Suprapubic skin (tissue), 4 donors: ENCODE measurements around the gene SLC34A3. TPM values are rescaled to one million over a fixed set of nuclear protein-coding genes. Genes with fewer than 3 reads are reported as not detected.

ENCODE experiments used
- DNase-seq, 2 donors: peaks; one replicate each; pipeline ENCODE4 v3.0.0-alpha.2; 2019; ENCODE audit warnings: low spot score in 2 of 2
- H3K27ac ChIP-seq: fragments of 200-600 bp; sonication (generic); one replicate; pipeline ENCODE4 v1.5.1; 2019
- H3K27me3 ChIP-seq: fragments of 200-600 bp; sonication (generic); one replicate; pipeline ENCODE4 v1.5.1; 2019
- H3K36me3 ChIP-seq: fragments of 200-600 bp; sonication (generic); one replicate; pipeline ENCODE4 v1.5.1; 2019
- H3K4me1 ChIP-seq: fragments of 200-600 bp; sonication (generic); one replicate; pipeline ENCODE4 v1.5.1; 2019
- H3K4me3 ChIP-seq: fragments of 200-600 bp; sonication (generic); one replicate; pipeline ENCODE4 v1.5.1; 2019; ENCODE audit warnings: mild to moderate bottlenecking
- H3K9me3 ChIP-seq: fragments of 200-600 bp; sonication (generic); one replicate; pipeline ENCODE4 v1.5.1; 2019
- CTCF ChIP-seq, 2 donors: fragments of 200-600 bp in 1 of 2; fragments of 450-650 bp in 1 of 2; sonication (generic) in 1 of 2; IDR thresholded peaks; one replicate each; pipeline ENCODE4 v1.5.1; 2016 to 2019; ENCODE audit warnings: antibody characterized with exemption in 2 of 2, mild to moderate bottlenecking in 1 of 2, moderate library complexity in 1 of 2
- EP300 ChIP-seq: sonication (generic); formaldehyde crosslinking; IDR thresholded peaks from one replicate; pipeline ENCODE4 v1.6.1; 2017; ENCODE audit warnings: antibody characterized with exemption
- POLR2A ChIP-seq, 2 donors: fragments of 450-650 bp; IDR thresholded peaks; one replicate each; pipeline ENCODE4 v1.6.1; 2017; ENCODE audit warnings: antibody characterized with exemption in 2 of 2, mild to moderate bottlenecking in 2 of 2, moderate library complexity in 2 of 2
- POLR2AphosphoS5 ChIP-seq, 3 donors: sonication (generic); formaldehyde crosslinking; IDR thresholded peaks; one replicate each; pipeline ENCODE4 v1.6.1; 2017; ENCODE audit warnings: antibody characterized with exemption in 3 of 3
- whole genome bisulfite sequencing: methylation state at CpG from one replicate; pipeline ENCODE4 v1.1.5; 2018; 5-methylcytosine and 5-hydroxymethylcytosine counted together
- total RNA-seq, 4 donors: library from RNA; depleted of rRNA; stranded (reverse); fragments of >200 nt; gene quantifications; one replicate each; pipeline ENCODE4 v1.1.0, GENCODE V29; 2016

Gene SLC34A3
- total RNA-seq, 4 donors from 2014 or later = 0.34 TPM; not detected in 3

DNA sequence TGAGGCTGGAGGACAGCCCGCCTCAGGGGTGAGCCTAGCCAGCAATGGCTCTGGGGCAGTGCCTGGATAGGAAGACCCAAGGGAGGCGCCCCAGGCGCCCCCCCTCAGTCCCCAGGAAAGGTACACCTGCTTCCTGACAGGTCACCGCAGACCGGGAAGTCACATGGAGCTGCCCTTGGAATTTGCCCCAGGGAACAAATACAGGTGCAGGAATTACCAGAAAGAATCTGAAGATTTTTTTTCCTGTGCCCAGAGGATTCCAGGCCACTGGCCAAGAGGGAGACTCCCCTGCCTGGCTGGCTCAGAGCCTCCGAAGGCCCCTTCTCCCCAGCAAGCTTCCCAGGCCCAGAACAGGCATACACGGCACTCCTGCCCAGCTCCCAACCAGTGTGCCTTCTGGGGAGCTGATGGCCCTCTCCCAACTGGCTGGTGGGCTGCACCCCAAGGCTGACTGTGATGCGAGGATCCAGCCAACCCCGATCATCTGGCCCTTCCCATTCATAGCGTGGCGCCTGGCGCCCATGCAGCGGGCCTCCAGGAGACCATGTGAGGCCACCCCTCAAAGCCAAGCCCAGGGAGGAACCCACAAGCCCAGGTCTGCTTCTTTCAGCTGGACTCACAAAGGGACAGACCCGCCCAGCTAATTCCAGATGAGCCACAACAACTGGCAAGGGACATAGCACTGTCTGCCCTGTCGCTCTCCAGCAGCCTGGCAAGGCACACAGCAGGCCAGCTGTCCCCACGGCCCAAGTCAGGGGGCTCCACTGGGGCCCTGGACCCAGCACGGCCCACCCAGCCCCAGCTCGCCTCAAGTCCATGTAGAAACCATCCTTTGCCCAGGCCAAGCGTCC, 32.4 kb upstream of the SLC34A3 start:
- Histone ChIP-seq H3K36me3 (no peaks in the 10 kb centered on the region), H3K27ac (no peak overlapping the region), H3K4me1 (peaks cover 70% of the 10 kb centered on the region), H3K4me3 (peak overlapping the region; percentile 59), H3K27me3 (no peaks in the 10 kb centered on the region), H3K9me3 (no peaks in the 10 kb centered on the region)
- TF ChIP-seq POLR2AphosphoS5 (IDR thresholded peaks at IDR 0.05) (no peak), CTCF (IDR thresholded peaks at IDR 0.05) (no peak), EP300 (no peak), POLR2A (IDR thresholded peaks at IDR 0.05) (no peak)
- DNase-seq = no peak
- 53% methylated on average over 4 of the region's 19 CpGs for WGBS

- no peaks in the 10 kb centered on the region for H3K27me3 ChIP-seq
- TF ChIP-seq POLR2AphosphoS5 (IDR thresholded peaks at IDR 0.05) (no peak), CTCF (IDR thresholded peaks at IDR 0.05) (no peak), EP300 (no peak), POLR2A (IDR thresholded peaks at IDR 0.05) (no peak)
- H3K27ac ChIP-seq = no peak overlapping the region
- H3K36me3 ChIP-seq = no peaks in the 10 kb centered on the region
- DNase-seq = no peak
- no peaks in the 10 kb centered on the region for H3K9me3 ChIP-seq
- H3K4me3 ChIP-seq = peak overlapping the region; percentile 59
- WGBS = 70% methylated on average over 2 of the region's 11 CpGs
- peaks cover 76% of the 10 kb centered on the region for H3K4me1 ChIP-seq
Observed at GRCh38 chr9:137198902-137199283, 31.8 kb upstream of the SLC34A3 start.

- Histone ChIP-seq H3K36me3 (no peaks in the 10 kb centered on the region), H3K9me3 (no peaks in the 10 kb centered on the region), H3K4me1 (peaks cover 77% of the 10 kb centered on the region), H3K4me3 (peak overlapping the region; percentile 59), H3K27ac (no peak overlapping the region), H3K27me3 (no peaks in the 10 kb centered on the region)
- WGBS = no CpG with 5 or more reads among the region's 51 CpGs
- DNase-seq = no peak
- TF ChIP-seq CTCF (IDR thresholded peaks at IDR 0.05) = no peak
- no peak for TF ChIP-seq POLR2A (IDR thresholded peaks at IDR 0.05)
- TF ChIP-seq EP300 = no peak
- no peak for TF ChIP-seq POLR2AphosphoS5 (IDR thresholded peaks at IDR 0.05)
Observed at GRCh38 chr9:137199411-137200121, 31.1 kb upstream of the SLC34A3 start.

DNA sequence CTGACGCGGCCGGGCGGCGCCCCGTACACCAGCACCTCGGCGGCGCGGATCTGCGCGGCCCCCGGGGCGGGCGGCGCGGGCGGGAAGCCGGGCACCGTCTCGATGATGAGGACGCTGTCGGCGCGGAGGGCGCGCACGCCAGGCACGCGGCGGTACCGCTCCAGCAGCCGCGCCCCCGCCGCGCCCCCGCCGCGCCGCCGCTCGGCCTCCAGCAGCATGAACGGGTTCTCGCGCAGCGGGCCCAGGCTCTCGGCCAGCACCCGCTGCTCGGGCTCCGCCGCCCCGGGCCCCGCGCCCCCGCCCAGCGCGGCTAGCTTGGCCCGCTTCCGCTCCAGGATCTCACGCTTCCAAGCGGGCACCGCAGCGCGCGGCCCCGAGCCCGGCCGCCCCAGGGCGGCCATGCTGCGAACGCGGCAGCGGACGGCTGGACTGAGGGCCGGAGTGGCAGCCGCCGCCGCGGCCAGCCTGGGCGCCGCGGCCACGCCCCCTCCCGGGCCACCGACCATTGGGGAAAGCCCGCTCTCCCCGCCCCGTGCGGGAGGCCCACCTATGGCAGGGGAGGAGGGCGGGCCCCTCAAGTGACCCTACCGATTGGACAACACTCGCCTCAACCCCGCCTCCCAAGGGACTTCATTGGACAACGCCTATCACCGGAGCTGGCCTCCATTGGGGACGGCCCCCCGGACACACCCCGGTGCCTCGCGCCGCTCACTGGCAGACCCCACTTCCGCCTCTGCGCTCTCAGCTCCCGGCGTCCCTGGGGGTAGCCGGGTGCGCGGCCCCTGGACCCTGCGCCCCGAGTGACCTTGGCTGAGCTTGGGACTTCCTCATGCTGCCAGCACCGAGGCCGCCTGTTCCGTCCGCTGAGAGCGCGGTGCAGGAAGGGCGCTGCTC, 30.1 kb upstream of the SLC34A3 start, which contains the start of gene TPRN:
TSS of gene TPRN (minus strand) at position 431 of the 894 bp plus-strand sequence. CDS start at position 401, 30 bp downstream.
- Histone ChIP-seq H3K9me3 (no peaks in the 10 kb centered on the region), H3K4me1 (peaks cover 72% of the 10 kb centered on the region), H3K4me3 (peak within 1 kb of the TSS; percentile 59), H3K36me3 (no peaks in the 10 kb centered on the region), H3K27me3 (no peaks in the 10 kb centered on the region), H3K27ac (peak within 1 kb of the TSS; percentile 69)
- WGBS = 0% methylated on average over 2 of the region's 118 CpGs
- peak; percentile 100 for DNase-seq
- TF ChIP-seq EP300 (no peak), POLR2A (IDR thresholded peaks at IDR 0.05) (peak; percentile 66 to 75), POLR2AphosphoS5 (IDR thresholded peaks at IDR 0.05) (peak in 2 of 3 donors; percentile 49 to 75)

DNA sequence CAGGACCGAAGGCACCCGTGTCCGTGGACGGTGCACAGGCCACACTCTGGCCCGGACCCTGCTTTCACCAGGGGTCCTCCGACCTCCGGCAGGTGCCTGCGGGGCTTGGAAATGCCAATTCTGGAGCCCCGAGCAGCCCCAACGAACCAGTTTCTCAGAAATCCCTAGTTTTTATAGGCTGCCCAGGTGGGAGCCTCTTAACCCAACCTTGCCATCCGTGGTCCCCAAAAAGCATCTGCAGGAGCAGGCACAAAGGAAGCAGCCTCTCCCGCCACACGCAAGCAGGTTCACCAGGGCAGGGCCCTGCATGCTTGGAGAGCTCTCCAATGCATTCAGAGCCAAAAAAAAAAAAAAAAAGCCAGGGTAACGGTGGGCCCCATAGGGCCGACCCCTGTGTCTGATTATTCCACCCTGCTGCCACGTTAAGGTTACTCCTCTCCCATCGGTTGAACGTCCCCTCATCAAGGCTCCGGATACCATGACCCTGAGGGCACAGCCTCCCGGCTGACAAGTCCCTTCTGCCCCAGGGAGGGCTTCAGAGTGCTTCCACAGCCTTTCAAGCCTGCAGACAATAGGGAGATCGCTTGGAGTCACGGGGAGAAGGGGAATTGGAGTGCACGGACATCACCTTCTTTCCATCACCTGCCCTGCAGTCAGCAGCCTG, 29.4 kb upstream of the SLC34A3 start:
- TF ChIP-seq EP300 = no peak
- no peak for TF ChIP-seq POLR2A (IDR thresholded peaks at IDR 0.05)
- TF ChIP-seq CTCF (IDR thresholded peaks at IDR 0.05) = no peak
- no peak for TF ChIP-seq POLR2AphosphoS5 (IDR thresholded peaks at IDR 0.05)
- 15% methylated on average over 17 of the region's 23 CpGs for WGBS
- no peak for DNase-seq
- Histone ChIP-seq H3K4me3 (peak overlapping the region; percentile 59), H3K4me1 (peaks cover 72% of the 10 kb centered on the region), H3K36me3 (no peaks in the 10 kb centered on the region), H3K9me3 (no peaks in the 10 kb centered on the region), H3K27me3 (no peaks in the 10 kb centered on the region), H3K27ac (peak overlapping the region; percentile 69)
